ENCODE results near the gene DCDC1.

- TF ChIP-seq, protein P1, sequence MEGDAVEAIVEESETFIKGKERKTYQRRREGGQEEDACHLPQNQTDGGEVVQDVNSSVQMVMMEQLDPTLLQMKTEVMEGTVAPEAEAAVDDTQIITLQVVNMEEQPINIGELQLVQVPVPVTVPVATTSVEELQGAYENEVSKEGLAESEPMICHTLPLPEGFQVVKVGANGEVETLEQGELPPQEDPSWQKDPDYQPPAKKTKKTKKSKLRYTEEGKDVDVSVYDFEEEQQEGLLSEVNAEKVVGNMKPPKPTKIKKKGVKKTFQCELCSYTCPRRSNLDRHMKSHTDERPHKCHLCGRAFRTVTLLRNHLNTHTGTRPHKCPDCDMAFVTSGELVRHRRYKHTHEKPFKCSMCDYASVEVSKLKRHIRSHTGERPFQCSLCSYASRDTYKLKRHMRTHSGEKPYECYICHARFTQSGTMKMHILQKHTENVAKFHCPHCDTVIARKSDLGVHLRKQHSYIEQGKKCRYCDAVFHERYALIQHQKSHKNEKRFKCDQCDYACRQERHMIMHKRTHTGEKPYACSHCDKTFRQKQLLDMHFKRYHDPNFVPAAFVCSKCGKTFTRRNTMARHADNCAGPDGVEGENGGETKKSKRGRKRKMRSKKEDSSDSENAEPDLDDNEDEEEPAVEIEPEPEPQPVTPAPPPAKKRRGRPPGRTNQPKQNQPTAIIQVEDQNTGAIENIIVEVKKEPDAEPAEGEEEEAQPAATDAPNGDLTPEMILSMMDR (IDR thresholded peaks at IDR 0.05) = no peak
- no peak for TF ChIP-seq POLR2A (IDR thresholded peaks at IDR 0.05)
Observed at GRCh38 chr11:30938810-30939209, 430.7 kb downstream of the DCDC1 start.
